Measurements from ENCODE around the gene NOL3. TPM values are rescaled to one million over a fixed set of nuclear protein-coding genes. Genes with fewer than 3 reads are reported as not detected.

The NOL3 gene
- total RNA-seq, 2 donors from 2014 or later = 26.2 to 31.0 TPM

GRCh38 chr16:67202426-67202825 is 32.1 kb downstream of the NOL3 start:
- no peak for TF ChIP-seq CTCF (IDR thresholded peaks at IDR 0.05)
- no peak overlapping the region for H3K4me3 ChIP-seq
- no peaks in the 10 kb centered on the region for H3K36me3 ChIP-seq
- H3K9me3 ChIP-seq = no peaks in the 10 kb centered on the region
- no peak for DNase-seq
- intact Hi-C loops (cut with DNase I) = no loop called here
- no peak overlapping the region for H3K27ac ChIP-seq
- no peak overlapping the region for H3K9ac ChIP-seq (ENCODE audit: low read depth in 2 of 2, low read length in 2 of 2)
- no peaks in the 10 kb centered on the region for H3K4me1 ChIP-seq
- H3K27me3 ChIP-seq = no peaks in the 10 kb centered on the region

GRCh38 chr16:67202956-67203493 is 32.7 kb downstream of the NOL3 start:
- H3K36me3 ChIP-seq = no peaks in the 10 kb centered on the region

GRCh38 chr16:67204076-67204475 is 33.7 kb downstream of the NOL3 start:
- Histone ChIP-seq H3K27me3 (no peaks in the 10 kb centered on the region), H3K9me3 (no peaks in the 10 kb centered on the region), H3K27ac (no peak overlapping the region), H3K4me1 (no peaks in the 10 kb centered on the region), H3K36me3 (no peaks in the 10 kb centered on the region), H3K9ac (ENCODE audit: low read depth in 2 of 2, low read length in 2 of 2) (no peak overlapping the region), H3K4me3 (no peak overlapping the region)
- no peak for TF ChIP-seq CTCF (IDR thresholded peaks at IDR 0.05)
- no peak for DNase-seq
- intact Hi-C loops (cut with DNase I) = no loop called here

More at GRCh38 chr16:67202956-67203493, 32.7 kb downstream of the NOL3 start:
- Histone ChIP-seq H3K4me1 (no peaks in the 10 kb centered on the region), H3K9ac (ENCODE audit: low read depth in 2 of 2, low read length in 2 of 2) (no peak overlapping the region), H3K27ac (no peak overlapping the region), H3K9me3 (no peaks in the 10 kb centered on the region), H3K4me3 (no peak overlapping the region), H3K27me3 (no peaks in the 10 kb centered on the region)
- TF ChIP-seq CTCF (IDR thresholded peaks at IDR 0.05) = no peak
- intact Hi-C loops (cut with DNase I) = no loop called here
- no peak for DNase-seq

- H3K27ac ChIP-seq = no peak overlapping the region
- intact Hi-C loops (cut with DNase I) = no loop called here
- no peaks in the 10 kb centered on the region for H3K4me1 ChIP-seq
- no peaks in the 10 kb centered on the region for H3K36me3 ChIP-seq
- TF ChIP-seq CTCF (IDR thresholded peaks at IDR 0.05) = no peak
- H3K4me3 ChIP-seq = no peak overlapping the region
- no peaks in the 10 kb centered on the region for H3K9me3 ChIP-seq
- no peak for DNase-seq
- H3K27me3 ChIP-seq = no peaks in the 10 kb centered on the region
- H3K9ac ChIP-seq (ENCODE audit: low read depth in 2 of 2, low read length in 2 of 2) = no peak overlapping the region
Observed at GRCh38 chr16:67206129-67206837, 35.9 kb downstream of the NOL3 start.

- no peak for TF ChIP-seq CTCF (IDR thresholded peaks at IDR 0.05)
- DNase-seq = no peak
- no peak overlapping the region for H3K9ac ChIP-seq (ENCODE audit: low read depth in 2 of 2, low read length in 2 of 2)
- no peaks in the 10 kb centered on the region for H3K4me1 ChIP-seq
- no peak overlapping the region for H3K4me3 ChIP-seq
- intact Hi-C loops (cut with DNase I) = no loop called here
- no peaks in the 10 kb centered on the region for H3K27me3 ChIP-seq
- H3K27ac ChIP-seq = no peak overlapping the region
- no peaks in the 10 kb centered on the region for H3K36me3 ChIP-seq
- H3K9me3 ChIP-seq = no peaks in the 10 kb centered on the region
Observed at GRCh38 chr16:67206838-67207248, 36.5 kb downstream of the NOL3 start.

Data from colonic mucosa (tissue), 4 donors.